Measurements from ENCODE around the gene ST8SIA1.
"Not testable (repeated sequence)": the region's sequence is repeated elsewhere in the genome, so short reads cannot be mapped to it uniquely, and the experiment has no call there.

The ST8SIA1 gene

GRCh38 chr12:22169376-22169775 is 165.1 kb downstream of the ST8SIA1 start:
- no peak for DNase-seq (ENCODE audit: low read depth, low spot score)

GRCh38 chr12:22164139-22164538 is 170.4 kb downstream of the ST8SIA1 start:
- no peak for DNase-seq (ENCODE audit: low read depth, low spot score)

GRCh38 chr12:22163594-22163993 is 170.9 kb downstream of the ST8SIA1 start:
- no peak for DNase-seq (ENCODE audit: low read depth, low spot score)

- DNase-seq (ENCODE audit: low read depth, low spot score), result no peak
Observed at GRCh38 chr12:22160396-22161003, 174.0 kb downstream of the ST8SIA1 start.

- DNase-seq (ENCODE audit: low read depth, low spot score), result not testable (repeated sequence)
Observed at GRCh38 chr12:22149286-22149685, 185.2 kb downstream of the ST8SIA1 start.

GRCh38 chr12:22146686-22147085 is 187.8 kb downstream of the ST8SIA1 start:
- peak; percentile 12 for DNase-seq (ENCODE audit: low read depth, low spot score)
